Measurements from ENCODE around the gene LGALS1.

GRCh38 chr22:37674951-37675929, at the start of gene LGALS1:
- TF ChIP-seq POLR2A (IDR thresholded peaks at IDR 0.05; ENCODE audit: low read depth, low read length) (no peak), POLR2AphosphoS5 (IDR thresholded peaks at IDR 0.05; ENCODE audit: low read depth, low read length) (no peak), TAF1 (IDR thresholded peaks at IDR 0.05; ENCODE audit: low read depth, low read length) (no peak), SPI1 (IDR thresholded peaks at IDR 0.05; ENCODE audit: low read depth, low read length) (no peak), POU2F2 (IDR thresholded peaks at IDR 0.05; ENCODE audit: low read depth, low read length) (no peak), PAX5 (IDR thresholded peaks at IDR 0.05; ENCODE audit: insufficient read depth, low read length, severe bottlenecking) (no peak)
